Loucy (cell line): ENCODE measurements around the gene ERC1.

Experiments
- H2AFZ ChIP-seq: fragments of 200-600 bp; sonication (generic); 2 replicates; pipeline ENCODE4 v1.6.0; 2016; ENCODE audit warnings: antibody characterized with exemption, mild to moderate bottlenecking, low read length, moderate library complexity
- H3F3A ChIP-seq: fragments of 200-600 bp; 2 replicates; pipeline ENCODE4 v1.6.0; 2016; ENCODE audit warnings: antibody characterized with exemption, low read depth, mild to moderate bottlenecking
- H3K27me3 ChIP-seq: fragments of 200-600 bp; sonication (generic); 2 replicates; pipeline ENCODE4 v1.6.1; 2014; ENCODE audit warnings: low read length, mild to moderate bottlenecking; ENCODE audit not compliant: insufficient read depth, poor library complexity, severe bottlenecking
- H3K36me3 ChIP-seq: fragments of 200-600 bp; sonication (generic); 2 replicates; pipeline ENCODE4 v1.6.1; 2016; ENCODE audit warnings: low read length; ENCODE audit not compliant: insufficient read depth
- H3K4me1 ChIP-seq: fragments of 200-600 bp; sonication (generic); 2 replicates; pipeline ENCODE4 v1.5.1; 2014; ENCODE audit warnings: low read length, mild to moderate bottlenecking; ENCODE audit not compliant: insufficient read depth, poor library complexity, severe bottlenecking
- H3K4me2 ChIP-seq: fragments of 200-600 bp; sonication (generic); 2 replicates; pipeline ENCODE4 v1.6.0; 2014; ENCODE audit warnings: antibody characterized with exemption, low read length, low read depth, mild to moderate bottlenecking; ENCODE audit not compliant: poor library complexity, severe bottlenecking
- H3K4me3 ChIP-seq: fragments of 200-600 bp; sonication (generic); 2 replicates; pipeline ENCODE4 v1.5.1; 2014; ENCODE audit warnings: low read length, mild to moderate bottlenecking, mixed read lengths; ENCODE audit not compliant: poor library complexity, severe bottlenecking
- H3K79me2 ChIP-seq: fragments of 200-600 bp; sonication (generic); 2 replicates; pipeline ENCODE4 v1.6.1; 2014; ENCODE audit warnings: low read length; ENCODE audit not compliant: insufficient read depth
- H3K9ac ChIP-seq: fragments of 200-600 bp; sonication (generic); 2 replicates; pipeline ENCODE4 v1.6.0; 2014; ENCODE audit warnings: mild to moderate bottlenecking, low read depth, low read length, moderate library complexity; ENCODE audit not compliant: poor library complexity, severe bottlenecking
- H3K9me2 ChIP-seq: fragments of 200-600 bp; sonication (generic); replicated peaks from 2 replicates; pipeline ENCODE4 v1.6.1; 2016; ENCODE audit warnings: low read depth, low read length, mixed read lengths
- H3K9me3 ChIP-seq: fragments of 200-600 bp; sonication (generic); 2 replicates; pipeline ENCODE4 v1.6.1; 2014; ENCODE audit warnings: mild to moderate bottlenecking, antibody characterized with exemption, low read length, low read depth; ENCODE audit not compliant: insufficient read depth
- H4K20me1 ChIP-seq: fragments of 200-600 bp; sonication (generic); 2 replicates; pipeline ENCODE4 v1.6.0; 2014; ENCODE audit warnings: antibody characterized with exemption, low read length, mild to moderate bottlenecking; ENCODE audit not compliant: insufficient read depth, poor library complexity, severe bottlenecking
- CTCF ChIP-seq: fragments of 200-600 bp; sonication (generic); conservative IDR thresholded peaks from 2 replicates; pipeline ENCODE4 v1.5.1; 2014; ENCODE audit warnings: mild to moderate bottlenecking, antibody characterized with exemption, low read length
- EZH2phosphoT487 ChIP-seq: fragments of 200-600 bp; IDR thresholded peaks from 2 replicates; pipeline ENCODE4 v1.6.1; 2018; ENCODE audit warnings: antibody characterized with exemption, mild to moderate bottlenecking, moderate library complexity, borderline replicate concordance

Gene ERC1

DNA sequence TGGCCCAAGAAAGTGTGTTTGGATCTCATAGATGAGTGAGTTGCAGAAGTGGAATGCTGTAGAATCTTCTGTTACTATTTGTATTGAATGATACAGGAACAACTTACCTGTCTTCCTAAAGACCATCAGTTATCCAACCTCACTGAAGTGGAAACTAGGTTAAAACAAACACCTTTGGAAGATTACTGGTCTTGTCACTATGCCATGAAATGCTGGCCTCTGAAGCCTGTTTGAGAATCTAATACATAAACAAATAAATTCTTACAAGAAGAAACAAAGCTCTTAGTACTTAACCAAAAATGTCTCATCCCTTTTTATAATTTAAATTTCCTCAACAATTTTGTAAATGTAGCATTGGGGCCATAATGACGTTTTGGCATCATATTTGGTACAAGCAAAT is 448.2 kb downstream of the ERC1 start:
- Histone ChIP-seq H3K9me3 (no peaks in the 10 kb centered on the region), H3K79me2 (no peaks in the 10 kb centered on the region), H3K4me3 (no peak overlapping the region), H3F3A (no peaks in the 10 kb centered on the region), H3K27me3 (no peaks in the 10 kb centered on the region), H3K4me1 (no peaks in the 10 kb centered on the region), H3K9me2 (no peaks in the 10 kb centered on the region), H2AFZ (no peak overlapping the region), H3K4me2 (no peak overlapping the region), H4K20me1 (no peaks in the 10 kb centered on the region), H3K9ac (no peak overlapping the region), H3K36me3 (no peaks in the 10 kb centered on the region)
- no peak for TF ChIP-seq EZH2phosphoT487
- no peak for TF ChIP-seq CTCF

GRCh38 chr12:1439687-1440086 is 448.7 kb downstream of the ERC1 start:
- TF ChIP-seq EZH2phosphoT487: no peak
- Histone ChIP-seq H3K4me2 (no peak overlapping the region), H3K9me2 (no peaks in the 10 kb centered on the region), H3K4me1 (no peaks in the 10 kb centered on the region), H3K9me3 (no peaks in the 10 kb centered on the region), H3K27me3 (no peaks in the 10 kb centered on the region), H3K79me2 (no peaks in the 10 kb centered on the region), H3K36me3 (no peaks in the 10 kb centered on the region), H3F3A (no peaks in the 10 kb centered on the region), H3K4me3 (no peak overlapping the region), H3K9ac (no peak overlapping the region), H2AFZ (no peak overlapping the region), H4K20me1 (no peaks in the 10 kb centered on the region)

DNA sequence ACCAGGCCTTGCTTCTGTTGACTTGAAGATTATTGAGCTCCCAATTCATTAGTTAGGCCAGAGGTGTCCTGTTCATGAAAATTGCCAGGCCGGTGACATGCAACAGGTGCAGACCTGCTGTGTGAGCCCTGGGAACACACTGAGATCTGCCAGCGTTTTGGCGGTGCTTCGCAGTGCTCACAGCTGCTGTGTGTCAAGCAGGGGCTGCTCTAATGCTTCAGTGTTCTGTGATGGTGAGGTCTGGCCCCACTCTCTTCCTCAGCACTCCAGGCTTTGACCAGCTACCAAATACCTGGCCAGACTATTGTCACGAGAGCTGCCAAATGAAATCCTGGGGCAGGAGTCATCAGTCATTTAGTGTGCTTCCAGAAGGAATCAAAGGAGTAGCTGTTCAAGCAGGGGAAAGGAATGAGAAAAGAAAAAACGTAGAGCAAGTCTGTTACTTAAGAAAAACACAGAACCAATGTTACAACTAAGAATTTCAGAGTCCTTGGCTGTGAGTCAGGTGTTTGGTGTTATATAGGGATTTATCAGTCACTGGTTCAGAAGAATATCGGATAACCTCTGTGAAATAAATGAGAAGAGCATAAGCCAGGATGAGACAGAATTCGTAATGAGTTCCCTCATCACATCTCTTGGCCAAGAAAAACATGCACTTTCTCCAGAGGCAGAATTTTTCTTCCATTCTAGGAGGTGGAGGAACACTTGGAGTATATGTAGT is 452.6 kb downstream of the ERC1 start:
- no peak overlapping the region for H3K4me2 ChIP-seq
- H3K9me2 ChIP-seq: no peaks in the 10 kb centered on the region
- no peaks in the 10 kb centered on the region for H3F3A ChIP-seq
- H3K9ac ChIP-seq: no peak overlapping the region
- no peaks in the 10 kb centered on the region for H3K4me1 ChIP-seq
- TF ChIP-seq EZH2phosphoT487: no peak
- no peak for TF ChIP-seq CTCF
- H3K4me3 ChIP-seq: no peak overlapping the region
- H3K79me2 ChIP-seq: no peaks in the 10 kb centered on the region
- H2AFZ ChIP-seq: no peak overlapping the region
- H4K20me1 ChIP-seq: no peaks in the 10 kb centered on the region
- no peaks in the 10 kb centered on the region for H3K27me3 ChIP-seq
- peaks cover 14% of the 10 kb centered on the region; the same call in 1 of the 2 replicates for H3K36me3 ChIP-seq
- H3K9me3 ChIP-seq: no peaks in the 10 kb centered on the region

DNA sequence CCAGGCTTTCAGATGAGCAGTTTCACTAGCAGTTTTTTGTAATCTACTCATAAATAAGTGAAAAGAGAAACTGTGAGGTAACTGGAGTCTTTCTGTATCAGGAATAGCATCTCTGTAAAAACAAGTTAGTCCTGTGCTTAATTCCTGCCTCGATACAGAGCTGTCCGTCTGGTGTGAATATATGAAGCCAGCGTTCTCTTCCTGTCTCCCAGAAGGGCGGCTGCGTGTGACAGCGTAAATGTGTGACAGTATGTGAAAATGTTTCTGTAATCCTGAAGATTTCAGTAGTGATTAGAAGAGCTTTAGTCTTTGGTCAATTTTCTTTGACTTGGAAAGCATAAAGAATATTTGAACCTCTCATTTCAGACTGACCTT is 453.1 kb downstream of the ERC1 start:
- no peaks in the 10 kb centered on the region for H3K27me3 ChIP-seq
- no peaks in the 10 kb centered on the region for H3F3A ChIP-seq
- no peak overlapping the region for H3K4me2 ChIP-seq
- H3K9me2 ChIP-seq: no peaks in the 10 kb centered on the region
- H3K36me3 ChIP-seq: peaks cover 15% of the 10 kb centered on the region; the same call in 1 of the 2 replicates
- no peaks in the 10 kb centered on the region for H3K9me3 ChIP-seq
- H3K9ac ChIP-seq: no peak overlapping the region
- H3K4me1 ChIP-seq: no peaks in the 10 kb centered on the region
- H3K4me3 ChIP-seq: no peak overlapping the region
- H4K20me1 ChIP-seq: no peaks in the 10 kb centered on the region
- no peak overlapping the region for H2AFZ ChIP-seq
- H3K79me2 ChIP-seq: no peaks in the 10 kb centered on the region
- TF ChIP-seq CTCF (no peak), EZH2phosphoT487 (no peak)
